Peyer's patch (tissue), 4 donors: ENCODE data around the gene NHERF1.

Source experiments
- POLR2A ChIP-seq, 2 donors: fragments of 450-650 bp; IDR thresholded peaks; one replicate each; pipeline ENCODE4 v1.5.1; 2017; ENCODE audit warnings: antibody characterized with exemption in 2 of 2, mild to moderate bottlenecking in 2 of 2, moderate library complexity in 2 of 2
- TF ChIP-seq, protein P1 (sequence below), 6 experiments: fragments of 450-650 bp in 4 of 6; fragments of 200-600 bp in 2 of 6; sonication (generic) in 1 of 6; IDR thresholded peaks; one replicate each; pipeline ENCODE4 v1.5.1; 2017 to 2019; ENCODE audit warnings: antibody characterized with exemption in 6 of 6, mild to moderate bottlenecking in 3 of 6, moderate library complexity in 1 of 6

DNA sequence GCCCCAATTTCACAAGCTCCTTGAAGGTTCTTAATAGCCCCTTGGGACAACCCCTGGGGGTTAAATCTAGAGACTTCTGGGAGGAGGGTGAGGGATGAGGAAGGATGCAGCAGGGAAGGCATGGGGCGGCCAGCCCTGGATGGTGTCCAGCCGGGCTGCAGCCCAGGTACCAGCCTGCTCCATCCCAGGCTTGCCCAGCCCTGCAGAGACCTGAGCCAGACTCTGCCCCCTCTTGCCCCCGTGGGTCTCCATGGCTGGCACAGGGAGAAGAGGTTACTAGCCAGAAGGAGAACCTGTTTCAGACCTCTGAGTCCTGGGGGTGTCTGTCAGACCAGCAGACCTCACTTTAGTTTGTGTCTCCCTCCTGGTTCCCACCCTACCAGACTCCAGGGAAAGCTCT lies 8.5 kb downstream of the NHERF1 start:
- TF ChIP-seq, protein P1, sequence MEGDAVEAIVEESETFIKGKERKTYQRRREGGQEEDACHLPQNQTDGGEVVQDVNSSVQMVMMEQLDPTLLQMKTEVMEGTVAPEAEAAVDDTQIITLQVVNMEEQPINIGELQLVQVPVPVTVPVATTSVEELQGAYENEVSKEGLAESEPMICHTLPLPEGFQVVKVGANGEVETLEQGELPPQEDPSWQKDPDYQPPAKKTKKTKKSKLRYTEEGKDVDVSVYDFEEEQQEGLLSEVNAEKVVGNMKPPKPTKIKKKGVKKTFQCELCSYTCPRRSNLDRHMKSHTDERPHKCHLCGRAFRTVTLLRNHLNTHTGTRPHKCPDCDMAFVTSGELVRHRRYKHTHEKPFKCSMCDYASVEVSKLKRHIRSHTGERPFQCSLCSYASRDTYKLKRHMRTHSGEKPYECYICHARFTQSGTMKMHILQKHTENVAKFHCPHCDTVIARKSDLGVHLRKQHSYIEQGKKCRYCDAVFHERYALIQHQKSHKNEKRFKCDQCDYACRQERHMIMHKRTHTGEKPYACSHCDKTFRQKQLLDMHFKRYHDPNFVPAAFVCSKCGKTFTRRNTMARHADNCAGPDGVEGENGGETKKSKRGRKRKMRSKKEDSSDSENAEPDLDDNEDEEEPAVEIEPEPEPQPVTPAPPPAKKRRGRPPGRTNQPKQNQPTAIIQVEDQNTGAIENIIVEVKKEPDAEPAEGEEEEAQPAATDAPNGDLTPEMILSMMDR (IDR thresholded peaks at IDR 0.05): no peak
- TF ChIP-seq POLR2A (IDR thresholded peaks at IDR 0.05): no peak
